HepG2 (cell line): ENCODE data around the gene KAZN. TPM values are rescaled to one million over a fixed set of nuclear protein-coding genes. Genes with fewer than 3 reads are reported as not detected.

Experiments used
- ATAC-seq: fragments of 200-7000 bp; cut with Tn5 transposase; 3 replicates; pipeline ENCODE4 v1.9.1; 2020; ENCODE audit warnings: mild to moderate bottlenecking, moderate library complexity
- BruUV-seq: library from RNA; stranded (reverse); fragments of 400-500 nt; replicated peaks from 2 replicates; lab custom pipeline; 2021; lab: Mats Ljungman, UMichigan
- CTCF ChIA-PET: fragments of 300-600 bp; formaldehyde crosslinking; extraction: SDS; loops from one replicate; lab custom pipeline; 2021; ENCODE audit warnings: low total read pairs, inconsistent platforms, low intra/inter-chr PET ratio; lab: Yijun Ruan, JAX
- POLR2A ChIA-PET: fragments of 350-600 bp; sonication (Branson Sonifier 250); formaldehyde crosslinking; loops from one replicate; lab custom pipeline; 2020; ENCODE audit warnings: antibody characterized with exemption, inconsistent platforms; lab: Yijun Ruan, JAX
- DNase-seq: peaks from one replicate; pipeline ENCODE4 v3.0.0-alpha.2; 2015; ENCODE audit warnings: low spot score
- FAIRE-seq: peaks from 3 replicates; lab custom pipeline; 2011; peaks lifted over from hg19 to GRCh38; lab: Jason Lieb, UNC
- H2AFZ ChIP-seq: one replicate; pipeline ENCODE4 v1.6.1; 2011; ENCODE audit warnings: low read length, inconsistent platforms
- H3K27ac ChIP-seq: fragments of 300-600 bp; 3 replicates; pipeline ENCODE4 v1.8.0; 2011; ENCODE audit warnings: mixed run types, mild to moderate bottlenecking, mixed read lengths, low read length, inconsistent platforms; ENCODE audit not compliant: insufficient read depth; ENCODE audit errors: extremely low read length
- H3K27me3 ChIP-seq, 2 experiments: fragments of 200-600 bp in 1 of 2; 2 replicates in 1 of 2; 3 replicates in 1 of 2; pipeline versions ENCODE4 v1.6.0 to v1.8.0; 2011; ENCODE audit warnings: low read length in 2 of 2, mild to moderate bottlenecking in 2 of 2, moderate library complexity in 2 of 2, inconsistent platforms in 1 of 2; ENCODE audit not compliant: insufficient read depth in 2 of 2, control insufficient read depth in 1 of 2
- H3K36me3 ChIP-seq, 2 experiments: fragments of 200-600 bp in 1 of 2; replicated peaks in 1 of 2; 2 replicates in 1 of 2; 3 replicates in 1 of 2; pipeline versions ENCODE4 v1.5.1 to v1.8.0; 2011; ENCODE audit warnings: low read length in 2 of 2, inconsistent platforms in 1 of 2; ENCODE audit not compliant: insufficient read depth in 2 of 2, control insufficient read depth in 1 of 2
- H3K4me1 ChIP-seq: 2 replicates; pipeline ENCODE4 v1.5.1; 2012; ENCODE audit warnings: low read length, inconsistent platforms; ENCODE audit not compliant: insufficient read depth
- H3K4me2 ChIP-seq: 2 replicates; pipeline ENCODE4 v1.6.0; 2011; ENCODE audit warnings: low read depth, low read length, inconsistent platforms
- H3K4me3 ChIP-seq, 3 experiments: fragments of 200-600 bp in 1 of 3; sonication (generic), shearing (Covaris generic) in 1 of 3; replicated peaks in 1 of 3; 2 replicates each; pipeline ENCODE4 v1.5.1; 2011 to 2016; ENCODE audit warnings: low read length in 3 of 3, inconsistent platforms in 2 of 3, low read depth in 2 of 3, mild to moderate bottlenecking in 2 of 3, control low read depth in 1 of 3, mixed read lengths in 1 of 3; ENCODE audit not compliant: insufficient read depth in 1 of 3
- H3K79me2 ChIP-seq: one replicate; pipeline ENCODE4 v1.6.1; 2011; ENCODE audit warnings: low read length, inconsistent platforms; ENCODE audit not compliant: insufficient read depth
- H3K9ac ChIP-seq: 2 replicates; pipeline ENCODE4 v1.6.0; 2011; ENCODE audit warnings: mild to moderate bottlenecking, low read depth, low read length, inconsistent platforms; ENCODE audit not compliant: insufficient read depth
- H3K9me3 ChIP-seq: 2 replicates; pipeline ENCODE4 v1.5.1; 2012; ENCODE audit warnings: mild to moderate bottlenecking, low read length
- H4K20me1 ChIP-seq: 2 replicates; pipeline ENCODE4 v1.6.0; 2011; ENCODE audit warnings: inconsistent platforms, mild to moderate bottlenecking, low read length, moderate library complexity; ENCODE audit not compliant: insufficient read depth
- BRF2 ChIP-seq: sonication (generic); formaldehyde crosslinking; IDR thresholded peaks from 2 replicates; pipeline ENCODE4 v1.8.1; 2022; ENCODE audit warnings: mild to moderate bottlenecking, missing genetic modification reagents
- HOXA3 ChIP-seq: sonication (generic); formaldehyde crosslinking; IDR thresholded peaks from 2 replicates; pipeline ENCODE4 v1.5.0; 2020; ENCODE audit warnings: missing genetic modification reagents
- MTF1 ChIP-seq: sonication (generic); formaldehyde crosslinking; IDR thresholded peaks from 2 replicates; pipeline ENCODE4 v1.5.0; 2020; ENCODE audit warnings: missing genetic modification reagents
- NBN ChIP-seq: fragments of 450-650 bp; conservative IDR thresholded peaks from 2 replicates; pipeline ENCODE4 v1.6.1; 2017
- NFE2L1 ChIP-seq: sonication (generic); formaldehyde crosslinking; IDR thresholded peaks from 2 replicates; pipeline ENCODE4 v1.4.0; 2020; ENCODE audit warnings: missing genetic modification reagents, mild to moderate bottlenecking, borderline replicate concordance
- PHF8 ChIP-seq: sonication (generic); formaldehyde crosslinking; IDR thresholded peaks from 2 replicates; pipeline ENCODE4 v1.5.0; 2020; ENCODE audit warnings: missing genetic modification reagents
- RFX5 ChIP-seq: IDR thresholded peaks from 2 replicates; pipeline ENCODE4 v1.6.1; 2011; ENCODE audit warnings: low read depth, low read length, improper control_type of control experiment
- ZMYM4 ChIP-seq: sonication (generic); formaldehyde crosslinking; IDR thresholded peaks from 2 replicates; pipeline ENCODE4 v1.8.1; 2023; ENCODE audit warnings: mild to moderate bottlenecking, missing genetic modification reagents
- ZNF235 ChIP-seq: sonication (generic); formaldehyde crosslinking; IDR thresholded peaks from 2 replicates; pipeline ENCODE4 v1.8.1; 2023; ENCODE audit warnings: mild to moderate bottlenecking, missing genetic modification reagents, borderline replicate concordance
- ZNF343 ChIP-seq: sonication (generic); formaldehyde crosslinking; IDR thresholded peaks from 2 replicates; pipeline ENCODE4 v1.4.0; 2020; ENCODE audit warnings: mild to moderate bottlenecking, missing genetic modification reagents
- ZNF746 ChIP-seq: sonication (generic); formaldehyde crosslinking; IDR thresholded peaks from 2 replicates; pipeline ENCODE4 v1.8.0; 2022; ENCODE audit warnings: mild to moderate bottlenecking, missing genetic modification reagents
- WGBS: methylation state at CpG from one replicate; pipeline ENCODE4 v1.1.6; 2017; ENCODE audit warnings: low lambda C conversion rate; 5-methylcytosine and 5-hydroxymethylcytosine counted together
- in situ Hi-C: cut with HindIII; loops from 2 replicates; pipeline ENCODE4 v1.10.0; 2017; ENCODE audit warnings: low pct_unique_long_range_greater_than_20kb; ENCODE audit not compliant: extremely low pct_ligation_motif_present
- intact Hi-C: fragments of 100-400 bp; cut with micrococcal nuclease; formaldehyde crosslinking; loops from one replicate; pipeline ENCODE4 v1.10.0; 2022; ENCODE audit not compliant: unreplicated experiment
- polyA plus RNA-seq, 8 experiments: library from polyadenylated mRNA; depleted of rRNA in 3 of 8; stranded (reverse) in 7 of 8; unstranded in 1 of 8; fragments of >200 nt; fragmentation: Illumina TruSeq in 4 of 8; extraction: Trizol in 4 of 8; gene quantifications; 2 replicates each; pipeline versions ENCODE4 v1.2.1 to v1.2.3, GENCODE V29; 2011 to 2016; ENCODE audit warnings: low read depth in 4 of 8, missing spikeins in 1 of 8, mixed read lengths in 1 of 8; ENCODE audit not compliant: insufficient read depth in 1 of 8
- total RNA-seq, 5 experiments: library from RNA; depleted of rRNA; stranded (reverse); fragments of >200 nt; fragmentation: Illumina TruSeq; extraction: Trizol; gene quantifications; 2 replicates each; pipeline ENCODE4 v1.2.3, GENCODE V29; 2016; ENCODE audit warnings: low read depth in 1 of 5
- TF ChIP-seq, protein P1 (sequence below): sonication (generic); formaldehyde crosslinking; IDR thresholded peaks from 2 replicates; pipeline ENCODE4 v1.4.0; 2020; ENCODE audit warnings: missing genetic modification reagents
- TF ChIP-seq, protein P2 (sequence below): IDR thresholded peaks from 2 replicates; pipeline ENCODE4 v1.6.1; 2012; ENCODE audit warnings: low read depth, low read length, improper control_type of control experiment

The KAZN gene
- total and polyA plus RNA-seq, 2 of the 13 experiments (the other 11 are each of a cell fraction or from before 2014, with no cell fraction given): 10.4 to 13.5 TPM

DNA sequence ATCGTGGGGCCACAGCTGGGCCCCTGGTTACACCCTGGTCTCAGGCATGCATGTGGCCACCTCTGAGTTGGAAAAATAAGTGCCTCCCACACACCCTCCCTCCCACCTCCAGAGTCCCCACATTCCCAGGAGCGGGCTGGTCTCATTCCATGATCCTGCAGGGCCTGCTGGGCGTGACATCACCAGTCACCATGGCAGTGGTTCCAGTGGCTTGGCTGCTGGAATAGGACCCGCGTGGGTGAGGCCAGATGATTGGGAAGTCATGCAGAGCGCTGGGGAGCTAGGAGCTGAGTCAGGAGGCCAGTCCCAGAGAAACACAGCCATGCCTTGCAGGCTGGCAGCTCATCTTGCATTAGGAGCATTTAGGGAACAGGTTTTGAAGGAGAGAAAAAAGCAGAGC lies 429.6 kb downstream of the KAZN start:
- in situ Hi-C loops (loop anchor here (25.0 kb wide), 3 partner anchors 116 to 1066 kb away; no protein-coding TSS in a partner anchor), intact Hi-C loops (no loop called here)
- no peak overlapping the region for H3K9ac ChIP-seq
- ChIA-PET CTCF (interaction anchor here (1.0 to 1.9 kb wide), 5 partner anchors 103 to 249 kb away, joined by 3 to 8 read pairs (median 4); no protein-coding TSS in a partner anchor), POLR2A (no interaction called here)
- peaks cover 3% of the 10 kb centered on the region for H3K79me2 ChIP-seq
- no TSS peak for BruUV-seq
- DNase-seq (no peak), ATAC-seq (no peak), FAIRE-seq (no peak)
- no peaks in the 10 kb centered on the region for H3K27me3 ChIP-seq
- no peak overlapping the region for H2AFZ ChIP-seq
- TF ChIP-seq, protein P1, sequence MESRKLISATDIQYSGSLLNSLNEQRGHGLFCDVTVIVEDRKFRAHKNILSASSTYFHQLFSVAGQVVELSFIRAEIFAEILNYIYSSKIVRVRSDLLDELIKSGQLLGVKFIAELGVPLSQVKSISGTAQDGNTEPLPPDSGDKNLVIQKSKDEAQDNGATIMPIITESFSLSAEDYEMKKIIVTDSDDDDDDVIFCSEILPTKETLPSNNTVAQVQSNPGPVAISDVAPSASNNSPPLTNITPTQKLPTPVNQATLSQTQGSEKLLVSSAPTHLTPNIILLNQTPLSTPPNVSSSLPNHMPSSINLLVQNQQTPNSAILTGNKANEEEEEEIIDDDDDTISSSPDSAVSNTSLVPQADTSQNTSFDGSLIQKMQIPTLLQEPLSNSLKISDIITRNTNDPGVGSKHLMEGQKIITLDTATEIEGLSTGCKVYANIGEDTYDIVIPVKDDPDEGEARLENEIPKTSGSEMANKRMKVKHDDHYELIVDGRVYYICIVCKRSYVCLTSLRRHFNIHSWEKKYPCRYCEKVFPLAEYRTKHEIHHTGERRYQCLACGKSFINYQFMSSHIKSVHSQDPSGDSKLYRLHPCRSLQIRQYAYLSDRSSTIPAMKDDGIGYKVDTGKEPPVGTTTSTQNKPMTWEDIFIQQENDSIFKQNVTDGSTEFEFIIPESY (CRISPR knock-in tag): peak; percentile 28; the same call in 1 of the 2 replicates
- TF ChIP-seq HOXA3 (CRISPR knock-in tag): no peak
- TF ChIP-seq RFX5: peak; percentile 67
- 72% methylated on average over 5 of the region's 6 CpGs for WGBS
- no peak overlapping the region for H3K27ac ChIP-seq
- no peak overlapping the region for H3K4me2 ChIP-seq
- no peak overlapping the region for H3K4me3 ChIP-seq
- H3K4me1 ChIP-seq: peaks cover 51% of the 10 kb centered on the region
- H4K20me1 ChIP-seq: no peaks in the 10 kb centered on the region; the same call in 1 of the 2 replicates
- H3K36me3 ChIP-seq: peaks cover 2% of the 10 kb centered on the region in 2 experiments; a peak in 2 of 5 replicates
- H3K9me3 ChIP-seq: no peaks in the 10 kb centered on the region

GRCh38 chr1:15028616-15029015 lies 430.1 kb downstream of the KAZN start:
- no peak overlapping the region for H3K4me3 ChIP-seq
- ATAC-seq: no peak
- in situ Hi-C loops (loop anchor here (25.0 kb wide), 3 partner anchors 116 to 1066 kb away; no protein-coding TSS in a partner anchor), intact Hi-C loops (no loop called here)
- ChIA-PET POLR2A (no interaction called here), CTCF (interaction anchor here (1.0 kb wide), 1 partner anchor 249 kb away, joined by 3 read pairs; no protein-coding TSS in a partner anchor)
- no peak overlapping the region for H3K27ac ChIP-seq
- WGBS: 97% methylated on average over 7 of the region's 7 CpGs
- peaks cover 3% of the 10 kb centered on the region for H3K79me2 ChIP-seq
- H3K27me3 ChIP-seq: no peaks in the 10 kb centered on the region
- H3K4me1 ChIP-seq: peaks cover 46% of the 10 kb centered on the region
- no peak overlapping the region for H3K9ac ChIP-seq
- BruUV-seq: no TSS peak
- H3K9me3 ChIP-seq: no peaks in the 10 kb centered on the region
- FAIRE-seq: no peak
- no peaks in the 10 kb centered on the region; the same call in 1 of the 2 replicates for H4K20me1 ChIP-seq
- no peak overlapping the region for H2AFZ ChIP-seq
- no peak overlapping the region for H3K4me2 ChIP-seq
- DNase-seq: no peak
- H3K36me3 ChIP-seq: peaks cover 2% of the 10 kb centered on the region in 2 experiments; a peak in 2 of 5 replicates
- TF ChIP-seq ZNF746: no peak
- no peak for TF ChIP-seq BRF2
- no peak for TF ChIP-seq PHF8 (CRISPR knock-in tag)
- TF ChIP-seq ZNF235 (CRISPR knock-in tag): no peak
- TF ChIP-seq ZMYM4 (CRISPR knock-in tag): no peak
- TF ChIP-seq MTF1: no peak
- TF ChIP-seq ZNF343: no peak
- TF ChIP-seq NFE2L1 (CRISPR knock-in tag): no peak
- TF ChIP-seq, protein P2, sequence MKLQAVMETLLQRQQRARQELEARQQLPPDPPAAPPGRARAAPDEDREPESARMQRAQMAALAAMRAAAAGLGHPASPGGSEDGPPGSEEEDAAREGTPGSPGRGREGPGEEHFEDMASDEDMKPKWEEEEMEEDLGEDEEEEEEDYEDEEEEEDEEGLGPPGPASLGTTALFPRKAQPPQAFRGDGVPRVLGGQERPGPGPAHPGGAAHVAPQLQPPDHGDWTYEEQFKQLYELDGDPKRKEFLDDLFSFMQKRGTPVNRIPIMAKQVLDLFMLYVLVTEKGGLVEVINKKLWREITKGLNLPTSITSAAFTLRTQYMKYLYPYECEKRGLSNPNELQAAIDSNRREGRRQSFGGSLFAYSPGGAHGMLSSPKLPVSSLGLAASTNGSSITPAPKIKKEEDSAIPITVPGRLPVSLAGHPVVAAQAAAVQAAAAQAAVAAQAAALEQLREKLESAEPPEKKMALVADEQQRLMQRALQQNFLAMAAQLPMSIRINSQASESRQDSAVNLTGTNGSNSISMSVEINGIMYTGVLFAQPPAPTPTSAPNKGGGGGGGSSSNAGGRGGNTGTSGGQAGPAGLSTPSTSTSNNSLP: no peak
- TF ChIP-seq NBN: no peak
